SIG-M5 treated with dmso at 0.1 percent for 504 hours (cell line): ENCODE results near the gene CNIH3.

Source experiments
- DNase-seq: peaks from one replicate; lab custom pipeline; 2025; ENCODE audit not compliant: unreplicated experiment; lab: John Stamatoyannopoulos, UW

CNIH3 gene

DNA sequence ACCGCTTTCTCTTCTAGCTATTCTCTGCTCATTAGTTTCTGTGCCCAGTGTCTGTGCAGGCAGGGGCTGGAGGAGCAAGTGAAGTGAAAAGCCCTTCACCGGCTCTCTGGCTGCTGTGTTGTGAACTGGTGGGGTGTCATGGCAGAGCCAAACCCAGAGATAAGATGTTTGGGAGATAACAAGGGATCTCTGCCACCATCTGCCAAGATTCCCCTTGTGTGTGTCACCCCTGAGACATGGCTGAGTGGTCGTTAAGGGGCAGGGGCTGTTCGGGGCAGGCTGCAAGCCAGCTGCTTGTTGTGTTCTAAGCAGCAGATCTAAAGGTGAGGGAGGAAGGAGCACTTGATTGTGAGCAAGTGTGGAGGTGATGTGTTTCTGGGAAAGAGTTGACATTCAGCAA lies 24.5 kb downstream of the CNIH3 start:
- no peak for DNase-seq

DNA sequence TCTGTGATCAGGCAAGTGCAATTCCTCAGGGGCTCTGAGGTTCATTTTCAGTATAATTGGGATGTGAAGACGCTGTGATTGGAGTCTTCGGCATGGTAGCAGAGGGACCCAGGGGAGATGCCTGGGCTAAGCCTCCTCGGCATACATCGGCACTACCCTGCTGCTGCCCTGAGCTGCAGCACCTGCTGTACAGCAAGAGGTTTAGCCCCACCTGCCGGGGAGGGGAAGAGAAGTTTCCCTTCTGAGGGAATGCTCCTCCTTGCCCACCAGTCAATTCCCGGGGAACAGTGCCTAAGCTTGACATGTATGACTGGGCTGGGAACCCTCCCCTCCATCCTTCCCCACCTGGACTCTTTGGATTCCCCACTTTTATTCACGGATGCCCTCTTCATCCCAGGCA lies 24.9 kb downstream of the CNIH3 start:
- DNase-seq = no peak

DNA sequence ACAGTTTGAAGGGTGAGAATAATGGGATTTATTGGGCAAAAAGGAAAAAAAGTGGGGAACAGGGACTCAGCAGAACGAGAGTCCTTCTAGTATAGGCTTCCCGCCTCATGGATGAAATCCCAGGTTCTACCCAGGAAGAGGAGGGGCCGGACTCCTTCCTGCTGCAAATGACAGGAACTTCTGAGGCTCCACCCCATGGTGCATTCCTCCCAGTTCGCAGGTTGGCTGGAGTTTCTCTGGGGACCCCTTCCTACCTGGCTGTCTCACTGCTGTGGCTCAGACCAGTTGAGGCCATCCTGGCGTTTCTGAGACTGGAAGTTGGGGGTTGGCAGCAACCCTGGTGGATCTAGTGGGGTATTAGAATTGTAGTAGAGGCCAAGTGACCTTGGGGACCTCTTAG lies 27.5 kb downstream of the CNIH3 start:
- no peak for DNase-seq

DNA sequence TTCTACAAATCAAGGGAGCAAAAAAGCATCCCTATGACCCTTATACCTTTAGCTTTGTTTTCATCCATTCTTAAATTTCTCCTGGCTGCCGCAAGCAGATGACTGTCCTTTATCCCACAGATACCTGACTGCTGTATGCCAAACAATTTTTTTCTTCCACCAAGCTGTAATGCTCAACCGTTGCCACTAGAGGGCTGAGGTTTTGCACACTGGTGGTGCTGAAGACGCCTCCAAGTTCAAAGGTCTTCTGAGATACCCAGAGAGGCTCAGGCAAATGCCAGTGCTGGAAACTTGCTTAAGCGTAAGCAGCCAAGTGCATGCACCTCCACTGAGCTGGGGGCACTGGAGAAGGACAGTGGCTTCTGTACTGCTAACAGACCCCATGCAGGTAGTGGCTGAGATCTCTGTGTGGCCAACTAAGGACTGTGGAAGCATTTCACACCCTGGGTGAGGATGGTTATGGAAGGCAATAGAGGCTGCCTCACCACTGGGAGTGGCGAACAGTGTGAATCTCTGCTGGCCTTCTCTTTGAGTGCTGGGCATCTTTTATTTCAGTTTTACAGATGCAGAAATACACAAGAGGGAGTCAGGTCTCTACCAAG lies 28.5 kb downstream of the CNIH3 start:
- peak; percentile 35 for DNase-seq

DNA sequence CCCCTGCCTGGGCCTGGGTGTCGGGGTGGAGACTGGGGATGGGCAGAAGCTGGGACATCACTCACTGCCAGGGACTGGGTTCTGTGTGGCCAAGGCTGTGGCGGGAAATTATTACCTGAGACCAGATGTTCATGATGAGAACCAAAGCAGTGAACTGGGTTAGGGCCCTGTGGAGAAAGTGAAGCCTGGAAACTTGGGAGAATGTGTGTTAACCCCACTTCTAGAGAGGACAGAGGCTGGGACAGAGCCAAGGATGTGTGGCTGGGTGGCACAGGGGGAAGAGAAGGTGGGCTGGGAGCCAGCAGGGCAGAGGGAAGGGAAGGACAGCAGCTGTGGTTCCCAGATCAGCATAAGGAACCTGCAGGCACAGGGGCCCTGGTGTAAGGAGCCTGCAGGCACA lies 31.3 kb downstream of the CNIH3 start:
- DNase-seq = no peak

DNA sequence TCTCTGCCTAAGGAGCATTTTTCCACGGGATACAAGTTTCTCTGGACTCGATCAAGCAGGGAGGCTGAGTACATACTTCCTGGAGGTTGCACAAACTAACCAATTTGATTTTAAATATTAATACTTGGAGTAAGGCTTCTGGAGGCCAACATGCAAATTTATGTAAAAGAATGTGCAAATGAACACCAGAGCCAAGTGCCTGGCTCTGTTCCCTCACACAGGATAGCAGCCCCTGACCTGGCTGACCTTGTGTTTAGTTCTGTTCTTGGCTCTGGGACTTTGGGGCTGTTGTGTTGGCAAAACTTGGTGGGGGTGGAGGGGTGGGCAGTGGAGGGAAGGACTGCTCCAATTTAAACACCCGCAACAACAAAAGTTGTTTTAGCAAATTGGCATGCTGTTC lies 34.2 kb downstream of the CNIH3 start:
- no peak for DNase-seq

DNA sequence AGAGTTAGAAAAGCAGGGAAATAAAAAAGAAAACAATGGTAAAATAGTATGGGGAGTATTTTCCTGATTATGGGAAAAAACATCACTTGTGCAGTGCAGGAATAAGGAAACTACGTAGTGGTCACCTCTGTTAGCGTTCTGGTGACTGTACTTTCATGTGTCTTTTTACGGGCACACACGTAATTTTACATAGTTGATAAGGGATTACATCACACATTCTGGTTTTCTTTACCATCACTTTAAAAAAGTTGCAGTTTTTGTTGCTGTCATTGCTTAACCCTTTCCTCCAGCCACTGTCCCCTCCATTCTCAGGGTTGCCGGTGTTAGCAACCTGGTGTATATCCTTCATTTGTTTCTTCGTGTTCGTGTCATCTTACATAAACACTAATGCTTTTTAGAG lies 35.1 kb downstream of the CNIH3 start:
- DNase-seq = no peak

DNA sequence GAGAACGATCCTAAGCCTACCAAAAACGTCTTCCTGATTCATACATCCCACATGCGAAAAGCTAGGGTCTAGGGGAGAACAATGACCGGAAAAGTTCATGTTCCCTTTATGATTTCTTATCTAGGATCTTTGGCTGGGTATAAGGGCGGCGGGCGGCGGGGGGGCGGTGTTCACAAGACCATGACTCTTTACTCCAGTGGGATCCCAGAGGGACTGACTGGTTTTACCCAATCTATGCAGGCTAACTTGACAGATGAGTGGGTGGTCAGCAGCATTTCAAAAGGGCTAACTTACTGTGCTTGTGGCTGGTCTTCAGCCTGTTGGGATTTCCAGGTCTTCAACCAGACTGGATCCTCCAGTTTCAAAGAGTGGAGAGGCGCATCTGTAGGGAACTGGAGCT lies 40.3 kb downstream of the CNIH3 start:
- no peak for DNase-seq

DNA sequence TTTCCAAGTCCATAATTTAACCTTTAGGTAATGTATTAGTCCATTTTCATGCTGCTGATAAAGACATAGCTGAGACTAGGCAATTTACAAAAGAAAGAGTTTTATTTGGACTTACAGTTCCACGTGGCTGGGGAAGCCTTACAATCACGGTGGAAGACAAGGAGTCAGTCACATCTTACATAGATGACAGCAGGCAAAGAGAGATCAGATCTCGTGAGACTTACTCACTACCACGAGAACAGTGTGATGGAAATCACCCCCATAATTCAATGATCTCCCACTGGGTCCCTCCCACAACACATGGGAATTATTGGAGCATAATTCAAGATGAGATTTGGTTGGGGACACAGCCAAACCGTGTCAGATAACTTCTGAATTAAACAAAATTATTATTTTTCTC lies 44.0 kb downstream of the CNIH3 start:
- no peak for DNase-seq

DNA sequence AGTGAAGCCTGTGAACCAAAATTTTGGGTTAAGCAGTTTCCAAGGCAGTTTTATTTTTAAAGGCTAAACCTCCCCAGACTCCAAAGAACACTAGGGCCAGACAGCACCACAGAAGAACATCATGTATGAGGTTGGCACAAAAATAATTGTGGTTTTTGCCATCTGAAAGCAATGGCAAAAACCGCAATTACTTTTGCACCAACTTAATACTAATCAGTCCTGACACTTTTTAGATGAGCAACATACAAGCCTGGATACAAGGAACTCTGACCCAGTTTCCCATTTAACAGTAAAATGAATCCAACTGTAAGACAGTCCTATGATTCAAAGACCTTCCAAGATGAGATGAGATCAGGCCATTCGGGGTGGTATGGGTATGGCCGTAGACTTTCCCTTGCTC lies 46.8 kb downstream of the CNIH3 start:
- no peak for DNase-seq

DNA sequence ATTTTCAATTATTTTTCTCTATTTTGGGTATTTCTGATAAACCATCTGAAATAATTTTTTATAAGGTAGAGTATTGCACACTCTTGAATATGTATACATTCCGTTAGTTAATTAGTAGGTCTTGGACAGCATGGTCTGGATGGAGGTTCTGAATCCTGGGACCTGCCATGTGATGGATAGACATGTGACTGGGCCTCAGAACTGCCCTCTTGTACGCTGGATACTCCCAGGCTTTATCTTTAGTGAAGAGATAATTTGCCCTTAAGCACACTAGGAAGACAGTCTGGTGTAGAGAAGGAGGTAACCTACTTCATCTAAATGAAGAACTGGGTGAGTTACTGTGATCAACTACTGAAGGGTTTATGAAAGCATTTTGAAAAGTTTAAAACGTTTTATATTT lies 48.9 kb downstream of the CNIH3 start:
- no peak for DNase-seq

DNA sequence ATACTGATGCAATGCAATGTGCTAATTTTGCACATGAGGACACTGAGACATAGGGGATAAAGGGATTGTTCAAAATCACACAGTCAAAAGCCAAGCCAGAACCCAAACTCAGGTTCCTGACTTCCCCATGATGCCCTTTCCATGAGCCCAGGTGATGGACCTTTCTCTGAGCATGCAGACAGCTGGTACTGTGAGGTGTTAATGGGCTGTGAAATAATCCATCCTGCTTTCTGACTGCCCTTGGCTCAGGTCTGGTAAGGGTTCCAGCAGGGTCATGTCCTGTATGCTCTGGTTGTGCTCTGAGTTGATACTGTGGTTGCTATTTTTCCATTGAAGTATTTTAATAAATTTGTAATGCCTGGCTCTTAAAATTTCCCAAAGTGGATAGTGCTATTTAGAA lies 50.0 kb downstream of the CNIH3 start:
- DNase-seq = no peak

DNA sequence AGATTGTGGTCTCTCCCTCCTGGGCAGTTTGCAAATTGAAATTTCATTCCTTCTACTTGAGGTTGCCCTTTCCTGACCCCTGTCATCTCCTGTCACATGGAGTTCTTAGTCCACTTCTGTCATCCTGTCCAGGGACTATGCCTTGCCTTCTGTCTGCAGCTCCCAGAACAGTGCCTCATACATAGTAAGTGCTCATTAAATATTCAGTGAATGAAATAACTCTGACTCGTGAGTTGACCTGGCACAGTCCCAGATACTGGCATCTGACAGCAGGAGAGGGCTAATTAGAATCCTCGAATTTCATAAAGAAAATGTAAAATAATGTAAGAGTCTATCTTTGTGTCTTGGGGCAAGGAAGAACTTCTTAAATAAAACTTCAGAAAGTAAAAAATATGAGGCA lies 50.8 kb downstream of the CNIH3 start:
- DNase-seq = no peak

DNA sequence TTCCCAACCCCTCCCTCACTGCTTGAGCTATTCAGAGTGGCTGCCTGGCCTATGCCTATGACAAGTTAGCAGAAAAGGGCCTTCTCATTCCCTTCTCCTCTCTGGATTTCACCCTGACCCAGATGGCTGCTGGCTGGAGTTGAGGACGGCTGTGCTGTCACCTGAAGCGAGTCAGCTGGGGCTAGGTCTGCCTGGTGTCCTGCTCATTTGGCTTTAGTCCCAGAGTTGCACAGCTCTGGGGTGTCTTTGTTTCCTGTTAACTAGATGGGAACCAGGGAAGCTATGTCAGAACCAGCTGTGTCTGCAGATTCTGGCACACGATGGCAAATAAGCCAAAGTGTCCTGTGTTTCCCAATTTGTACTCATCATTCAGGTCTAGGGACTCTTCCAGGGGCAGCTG lies 52.9 kb downstream of the CNIH3 start:
- DNase-seq = no peak

DNA sequence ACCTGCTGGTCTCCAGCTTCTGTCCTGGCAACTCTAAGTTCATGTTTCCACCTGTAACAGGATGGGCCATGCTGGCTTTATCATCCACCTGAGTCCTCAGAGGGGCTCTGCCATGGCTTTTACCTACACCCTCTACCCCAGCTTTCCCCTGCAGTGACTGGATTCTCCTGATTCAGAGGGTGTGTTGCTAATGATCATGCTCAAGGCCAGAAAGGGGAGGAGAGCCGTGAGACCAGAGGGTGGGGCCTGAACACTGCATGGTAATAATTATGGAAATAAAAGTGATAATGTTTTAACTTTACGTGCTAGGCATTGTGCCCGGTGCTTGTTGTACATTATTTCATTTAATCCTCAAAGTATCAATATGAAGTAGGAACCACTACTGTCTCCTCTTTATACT lies 53.3 kb downstream of the CNIH3 start:
- DNase-seq = no peak

DNA sequence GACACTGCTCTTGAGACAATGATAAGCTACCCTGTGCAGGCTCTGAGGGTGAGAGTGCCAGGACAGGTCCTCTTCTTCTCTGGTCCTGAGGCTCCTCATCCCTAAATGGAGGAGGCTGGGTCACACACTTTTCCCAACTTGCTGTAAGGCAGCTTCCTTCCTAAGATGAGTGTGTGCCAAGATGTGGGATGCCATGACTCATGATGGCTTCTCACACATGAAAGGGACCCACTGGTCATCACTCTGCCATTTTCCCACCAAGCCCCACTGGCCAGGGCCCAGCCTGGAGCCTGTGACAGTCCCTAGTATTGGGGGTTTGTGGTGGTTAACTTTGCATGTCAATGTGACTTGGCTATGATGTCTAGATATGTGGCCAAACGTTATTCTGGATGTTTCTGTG lies 54.4 kb downstream of the CNIH3 start:
- DNase-seq = no peak

DNA sequence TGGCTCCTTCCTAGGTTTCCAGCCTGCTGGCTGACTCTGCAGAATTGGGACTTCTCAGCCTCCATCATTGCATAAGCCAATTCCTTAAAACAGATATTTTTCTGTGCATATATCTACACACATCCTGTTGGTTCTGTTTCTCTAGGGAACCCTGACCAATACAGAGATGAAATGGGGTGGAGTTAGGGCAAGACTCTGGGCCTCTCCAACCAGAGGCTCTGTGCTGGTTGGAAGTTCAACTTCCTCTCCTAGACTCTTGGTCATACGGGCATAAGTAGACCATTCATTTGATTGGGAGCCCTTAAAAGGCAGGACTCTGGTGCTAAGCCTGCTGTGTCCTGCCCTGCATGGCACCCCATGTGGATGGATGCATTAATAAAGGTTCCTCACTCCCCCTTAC lies 55.0 kb downstream of the CNIH3 start:
- DNase-seq = no peak

DNA sequence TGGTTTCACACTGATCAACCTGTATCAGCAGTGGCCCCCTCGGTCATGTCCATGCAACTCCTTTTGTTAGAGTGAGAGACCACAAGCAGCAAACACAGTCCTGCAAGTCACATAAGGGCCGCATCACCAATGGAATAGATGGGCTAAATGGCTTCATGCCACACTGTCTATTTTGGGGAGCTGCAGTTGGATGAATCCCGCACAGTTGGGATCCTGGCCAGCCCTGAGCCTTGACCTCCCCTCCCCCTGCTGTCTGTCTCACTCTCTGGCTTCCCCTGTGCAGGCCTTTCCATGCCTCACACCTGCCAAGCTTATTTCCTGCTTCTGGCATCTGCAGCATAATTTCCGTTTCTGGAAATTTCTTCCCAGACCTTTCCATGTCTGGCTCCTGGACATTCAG lies 57.0 kb downstream of the CNIH3 start:
- DNase-seq = no peak

DNA sequence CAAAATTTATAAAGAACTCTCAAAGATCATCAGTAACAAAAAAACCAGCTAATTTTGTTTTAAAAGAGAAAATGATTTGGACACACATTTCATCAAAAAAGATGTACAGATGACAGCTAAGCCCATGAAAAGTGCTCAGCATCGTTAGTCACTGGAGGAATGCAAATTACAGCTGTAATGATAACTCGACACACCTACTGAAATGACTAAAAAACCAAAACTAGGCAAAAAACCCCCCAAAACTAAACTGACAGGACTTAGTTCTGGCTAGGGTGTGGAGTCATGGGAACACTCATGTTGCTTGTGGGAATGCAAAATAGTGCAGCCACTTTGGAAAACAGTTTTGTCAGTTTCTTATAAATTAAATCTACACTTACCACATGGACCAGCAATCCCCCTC lies 59.5 kb downstream of the CNIH3 start:
- DNase-seq = no peak

DNA sequence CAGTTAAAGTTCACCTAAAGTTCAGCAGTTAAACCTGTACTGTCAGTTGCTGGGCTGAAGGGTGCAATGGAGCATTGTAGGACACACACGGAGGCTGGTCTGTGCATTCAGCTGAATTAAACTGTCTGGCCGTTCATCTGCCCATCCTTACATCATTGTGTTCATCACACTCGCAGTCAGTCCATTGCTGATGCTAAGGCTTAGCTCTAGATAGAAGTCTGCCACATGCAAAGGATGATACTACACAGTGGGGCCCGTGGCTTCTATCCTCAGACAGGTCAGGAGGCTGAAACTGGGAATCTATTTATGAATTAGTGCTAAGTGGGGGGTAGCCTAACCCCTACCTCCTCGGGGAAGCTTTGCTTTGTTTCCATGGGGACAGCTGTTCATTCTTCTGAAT lies 60.4 kb downstream of the CNIH3 start:
- no peak for DNase-seq

DNA sequence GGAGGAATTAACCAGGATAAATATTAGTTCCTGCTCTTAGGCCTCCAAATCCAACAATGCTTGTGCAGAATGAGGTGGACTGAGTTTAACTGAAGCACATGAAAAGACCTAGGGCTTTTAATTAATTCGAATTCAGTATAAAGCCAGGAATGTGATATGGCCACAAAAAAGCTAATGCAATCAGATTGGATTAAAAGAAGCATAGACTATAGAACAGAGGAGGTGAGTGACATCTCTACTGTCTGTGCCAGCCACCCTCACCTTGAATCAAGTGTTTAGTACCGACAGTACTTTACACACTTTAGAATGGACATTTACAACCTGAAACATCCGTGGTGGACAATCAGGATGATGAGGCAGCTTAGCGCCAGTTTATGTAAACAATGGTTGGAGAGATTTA lies 62.1 kb downstream of the CNIH3 start:
- DNase-seq = no peak

DNA sequence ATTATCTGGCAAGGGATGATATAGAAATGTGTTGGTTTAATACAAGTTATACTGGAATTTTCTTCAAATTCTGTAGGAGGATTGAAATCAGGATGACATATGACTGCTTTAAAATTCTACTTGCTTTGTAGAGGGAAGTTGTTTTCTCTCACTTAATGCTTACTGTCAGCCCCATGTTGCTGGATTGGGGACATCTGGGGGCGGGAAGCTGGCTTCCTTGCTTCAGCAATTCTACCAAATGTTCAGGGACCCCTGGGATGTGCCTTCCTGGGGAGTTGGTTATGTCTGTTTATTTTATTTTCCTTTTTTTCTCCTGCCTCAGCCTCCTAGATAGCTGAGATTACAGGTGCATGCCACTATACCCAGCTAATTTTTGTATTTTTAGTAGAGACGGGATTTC lies 63.5 kb downstream of the CNIH3 start:
- no peak for DNase-seq

DNA sequence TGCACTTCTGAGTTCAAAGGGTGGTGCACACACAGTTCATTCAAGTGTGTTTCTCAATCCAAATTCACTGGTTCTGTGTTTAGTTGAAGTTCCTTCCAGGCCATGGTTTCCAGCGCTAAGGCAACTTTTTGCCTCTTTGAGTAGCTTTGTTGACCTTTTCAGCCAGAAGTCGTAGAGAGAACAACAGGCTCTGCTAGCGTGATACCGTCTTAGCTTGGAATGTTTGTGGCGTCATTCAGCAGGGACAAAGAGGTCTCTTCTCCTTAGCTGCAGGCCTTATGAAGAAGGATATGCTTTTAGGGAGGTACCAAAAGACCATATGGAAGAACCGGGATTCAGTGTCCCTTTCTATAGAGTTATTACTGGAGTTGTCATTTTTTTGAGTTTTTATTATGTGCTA lies 65.7 kb downstream of the CNIH3 start:
- no peak for DNase-seq

DNA sequence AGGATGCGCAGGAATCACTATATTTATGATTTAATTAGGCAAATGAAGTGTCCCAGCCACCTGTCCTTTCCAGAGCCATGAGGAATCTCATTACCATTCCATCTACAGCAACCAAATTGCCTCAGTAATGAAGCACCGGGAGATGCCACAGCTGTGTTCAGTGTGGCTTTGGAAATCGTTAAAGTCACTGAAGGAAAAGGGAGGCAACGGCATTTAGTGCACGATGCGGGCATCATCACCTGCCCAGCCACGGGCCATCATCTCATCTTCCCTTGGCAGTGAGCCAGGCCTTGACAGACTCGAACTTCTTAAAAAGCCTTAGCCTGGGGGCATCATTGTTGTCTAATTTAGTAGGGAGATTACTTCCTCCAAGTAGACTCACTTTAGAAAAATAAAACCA lies 67.8 kb downstream of the CNIH3 start:
- no peak for DNase-seq
